ENCODE measurements around the gene SCAMP2. TPM values are rescaled to one million over a fixed set of nuclear protein-coding genes. Genes with fewer than 3 reads are reported as not detected.

Gene SCAMP2
- total RNA-seq, 2 experiments from 2014 or later, result 108 to 115 TPM

- CTCF ChIA-PET, result interaction anchor here (0.8 to 4.0 kb wide), 4 partner anchors 62 to 111 kb away, joined by 3 to 25 read pairs (median 5); no protein-coding TSS in a partner anchor
Measured at GRCh38 chr15:74839526-74840395, 33.4 kb downstream of the SCAMP2 start.

GRCh38 chr15:74838746-74839525, 34.2 kb downstream of the SCAMP2 start:
- ATAC-seq (no peak), DNase-seq (no peak)
- no peaks in the 10 kb centered on the region for H3K27me3 Mint-ChIP-seq
- H3K4me3 Mint-ChIP-seq, result no peak overlapping the region
- peaks cover 2% of the 10 kb centered on the region for H3K36me3 Mint-ChIP-seq
- H3K4me1 Mint-ChIP-seq, result peaks cover 22% of the 10 kb centered on the region
- no peak overlapping the region for H3K27ac Mint-ChIP-seq
- H3K9me3 Mint-ChIP-seq (ENCODE audit: low read depth), result no peaks in the 10 kb centered on the region
- CTCF ChIA-PET, result interaction anchor here (0.8 to 4.0 kb wide), 4 partner anchors 33 to 112 kb away, joined by 3 to 25 read pairs (median 3); no protein-coding TSS in a partner anchor

More at GRCh38 chr15:74839526-74840395, 33.4 kb downstream of the SCAMP2 start:
- ATAC-seq (no peak), DNase-seq (no peak)
- H3K4me3 Mint-ChIP-seq, result no peak overlapping the region
- no peaks in the 10 kb centered on the region for H3K9me3 Mint-ChIP-seq (ENCODE audit: low read depth)
- H3K4me1 Mint-ChIP-seq, result peaks cover 30% of the 10 kb centered on the region
- no peak overlapping the region for H3K27ac Mint-ChIP-seq
- peaks cover 4% of the 10 kb centered on the region for H3K36me3 Mint-ChIP-seq
- no peaks in the 10 kb centered on the region for H3K27me3 Mint-ChIP-seq

GRCh38 chr15:74838137-74838516, 35.0 kb downstream of the SCAMP2 start:
- peaks cover 17% of the 10 kb centered on the region for H3K4me1 Mint-ChIP-seq
- H3K4me3 Mint-ChIP-seq, result no peak overlapping the region
- no peaks in the 10 kb centered on the region for H3K27me3 Mint-ChIP-seq
- H3K27ac Mint-ChIP-seq, result no peak overlapping the region
- ATAC-seq (no peak), DNase-seq (no peak)
- peaks cover 2% of the 10 kb centered on the region for H3K36me3 Mint-ChIP-seq
- no peaks in the 10 kb centered on the region for H3K9me3 Mint-ChIP-seq (ENCODE audit: low read depth)
- CTCF ChIA-PET, result interaction anchor here (0.8 to 4.0 kb wide), 3 partner anchors 33 to 68 kb away, joined by 3 to 25 read pairs (median 3); no protein-coding TSS in a partner anchor

GRCh38 chr15:74837482-74838136, 35.6 kb downstream of the SCAMP2 start:
- Mint-ChIP-seq H3K4me3 (no peak overlapping the region), H3K36me3 (peaks cover 2% of the 10 kb centered on the region), H3K27me3 (no peaks in the 10 kb centered on the region), H3K27ac (no peak overlapping the region), H3K4me1 (peaks cover 16% of the 10 kb centered on the region), H3K9me3 (ENCODE audit: low read depth) (no peaks in the 10 kb centered on the region)
- ATAC-seq, result no peak
- CTCF ChIA-PET, result interaction anchor here (0.8 to 4.0 kb wide), 2 partner anchors 32 to 68 kb away, joined by 3 to 25 read pairs; no protein-coding TSS in a partner anchor
- no peak for DNase-seq

GRCh38 chr15:74836846-74837245, 36.3 kb downstream of the SCAMP2 start:
- CTCF ChIA-PET, result interaction anchor here (1.4 to 2.1 kb wide), 6 partner anchors 10 to 67 kb away, joined by 4 to 34 read pairs (median 8); partner anchors contain the start of gene CPLX3
- no peak overlapping the region for H3K4me3 Mint-ChIP-seq
- H3K4me1 Mint-ChIP-seq, result peaks cover 10% of the 10 kb centered on the region

GRCh38 chr15:74835312-74835823, 37.8 kb downstream of the SCAMP2 start:
- CTCF ChIA-PET, result interaction anchor here (0.7 to 2.1 kb wide), 14 partner anchors 9 to 66 kb away, joined by 3 to 34 read pairs (median 5); partner anchors contain the start of genes CPLX3 and CSK
- no peaks in the 10 kb centered on the region for H3K27me3 Mint-ChIP-seq
- no peaks in the 10 kb centered on the region for H3K36me3 Mint-ChIP-seq
- no peak overlapping the region for H3K4me3 Mint-ChIP-seq
- no peak overlapping the region for H3K27ac Mint-ChIP-seq
- ATAC-seq (peak; percentile 62), DNase-seq (peak; percentile 59)
- peaks cover 2% of the 10 kb centered on the region for H3K4me1 Mint-ChIP-seq
- H3K9me3 Mint-ChIP-seq (ENCODE audit: low read depth), result no peaks in the 10 kb centered on the region

More at GRCh38 chr15:74836846-74837245, 36.3 kb downstream of the SCAMP2 start:
- no peak for ATAC-seq
- Mint-ChIP-seq H3K27ac (no peak overlapping the region), H3K9me3 (ENCODE audit: low read depth) (no peaks in the 10 kb centered on the region), H3K27me3 (no peaks in the 10 kb centered on the region), H3K36me3 (no peaks in the 10 kb centered on the region)
- no peak for DNase-seq

- no peak for DNase-seq
- Mint-ChIP-seq H3K36me3 (no peaks in the 10 kb centered on the region), H3K27ac (no peak overlapping the region), H3K4me3 (no peak overlapping the region), H3K4me1 (peaks cover 15% of the 10 kb centered on the region), H3K27me3 (peaks cover 6% of the 10 kb centered on the region), H3K9me3 (ENCODE audit: low read depth) (no peaks in the 10 kb centered on the region)
- CTCF ChIA-PET, result interaction anchor here (0.6 to 2.9 kb wide), 9 partner anchors 9 to 202 kb away, joined by 3 to 9 read pairs (median 4); partner anchors contain the start of genes FAM219B and ULK3
- ATAC-seq, result no peak
Measured at GRCh38 chr15:74833376-74834107, 39.6 kb downstream of the SCAMP2 start.

- Mint-ChIP-seq H3K4me1 (peaks cover 15% of the 10 kb centered on the region), H3K36me3 (no peaks in the 10 kb centered on the region), H3K9me3 (ENCODE audit: low read depth) (no peaks in the 10 kb centered on the region), H3K27ac (no peak overlapping the region), H3K4me3 (no peak overlapping the region), H3K27me3 (peaks cover 9% of the 10 kb centered on the region)
- no peak for ATAC-seq
- CTCF ChIA-PET, result interaction anchor here (0.6 to 2.9 kb wide), 7 partner anchors 10 to 117 kb away, joined by 3 to 9 read pairs (median 4); partner anchors contain the start of genes FAM219B and ULK3
- no peak for DNase-seq
Measured at GRCh38 chr15:74832826-74833225, 40.3 kb downstream of the SCAMP2 start.

- H3K27me3 Mint-ChIP-seq, result peaks cover 16% of the 10 kb centered on the region
- H3K4me3 Mint-ChIP-seq, result no peak overlapping the region
- no peaks in the 10 kb centered on the region for H3K36me3 Mint-ChIP-seq
- peaks cover 15% of the 10 kb centered on the region for H3K4me1 Mint-ChIP-seq
- ATAC-seq, result no peak
- no peaks in the 10 kb centered on the region for H3K9me3 Mint-ChIP-seq (ENCODE audit: low read depth)
- no peak for DNase-seq
- CTCF ChIA-PET, result interaction anchor here (0.8 to 2.9 kb wide), 3 partner anchors 11 to 70 kb away, joined by 3 to 9 read pairs (median 6); partner anchors contain the start of gene ULK3
- no peak overlapping the region for H3K27ac Mint-ChIP-seq
Measured at GRCh38 chr15:74831813-74832495, 41.2 kb downstream of the SCAMP2 start.

GRCh38 chr15:74830868-74831267, 42.3 kb downstream of the SCAMP2 start:
- H3K27me3 Mint-ChIP-seq, result peaks cover 21% of the 10 kb centered on the region
- no peak overlapping the region for H3K27ac Mint-ChIP-seq
- H3K4me1 Mint-ChIP-seq, result peaks cover 15% of the 10 kb centered on the region
- no peak overlapping the region for H3K4me3 Mint-ChIP-seq
- DNase-seq (no peak), ATAC-seq (no peak)
- no peaks in the 10 kb centered on the region for H3K9me3 Mint-ChIP-seq (ENCODE audit: low read depth)
- no peaks in the 10 kb centered on the region for H3K36me3 Mint-ChIP-seq
- CTCF ChIA-PET, result interaction anchor here (1.4 to 2.9 kb wide), 3 partner anchors 12 to 70 kb away, joined by 3 to 9 read pairs (median 9); partner anchors contain the start of gene ULK3

GRCh38 chr15:74829991-74830390, 43.2 kb downstream of the SCAMP2 start:
- Mint-ChIP-seq H3K4me3 (no peak overlapping the region), H3K9me3 (ENCODE audit: low read depth) (no peaks in the 10 kb centered on the region), H3K36me3 (no peaks in the 10 kb centered on the region), H3K27me3 (peaks cover 27% of the 10 kb centered on the region), H3K4me1 (peaks cover 15% of the 10 kb centered on the region), H3K27ac (no peak overlapping the region)
- ATAC-seq, result no peak
- CTCF ChIA-PET, result interaction anchor here (1.1 to 2.8 kb wide), 6 partner anchors 11 to 71 kb away, joined by 3 to 9 read pairs (median 3); no protein-coding TSS in a partner anchor
- no peak for DNase-seq

Measured in activated CD8-positive, alpha-beta memory T cell treated with anti-CD3 and anti-CD28 coated beads, Interleukin-2, amount 10 ng/mL, durations not matched to agents 7 days and 5 days (primary cell).